ENCODE data around the gene CFL1.

The CFL1 gene

DNA sequence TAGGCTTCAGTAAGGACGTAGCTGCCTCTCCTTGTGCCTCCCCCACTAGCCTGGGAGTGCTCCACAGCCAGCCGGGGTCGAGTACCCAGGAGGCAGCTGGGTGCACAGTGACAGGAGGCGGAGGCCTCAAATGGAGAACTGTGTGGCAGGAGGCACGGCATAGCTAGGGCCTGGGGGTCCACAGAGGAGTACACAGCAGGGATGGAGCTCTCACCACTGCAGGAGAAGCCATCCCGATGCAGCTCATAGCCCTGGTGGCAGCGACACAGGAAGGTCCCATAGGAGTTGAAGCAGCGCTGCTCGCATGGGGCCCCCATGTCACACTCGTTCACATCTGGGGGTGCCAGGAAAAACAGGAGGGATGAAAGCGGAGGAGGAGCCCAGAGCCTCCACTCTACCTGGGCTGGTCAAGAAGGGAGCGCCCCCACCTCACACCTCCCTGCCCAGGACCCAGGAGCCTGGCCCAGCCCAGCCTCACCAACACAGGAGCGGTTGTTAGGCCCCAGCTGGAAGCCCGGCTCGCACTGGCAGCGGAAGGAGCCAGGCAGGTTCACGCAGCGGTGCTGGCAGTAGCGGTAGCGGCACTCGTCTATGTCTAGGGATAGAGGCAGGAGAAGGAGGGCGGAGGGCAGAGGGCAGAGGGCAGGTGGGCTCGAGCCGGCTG is 11.8 kb upstream of the CFL1 start:
- DNase-seq, result no peak

DNA sequence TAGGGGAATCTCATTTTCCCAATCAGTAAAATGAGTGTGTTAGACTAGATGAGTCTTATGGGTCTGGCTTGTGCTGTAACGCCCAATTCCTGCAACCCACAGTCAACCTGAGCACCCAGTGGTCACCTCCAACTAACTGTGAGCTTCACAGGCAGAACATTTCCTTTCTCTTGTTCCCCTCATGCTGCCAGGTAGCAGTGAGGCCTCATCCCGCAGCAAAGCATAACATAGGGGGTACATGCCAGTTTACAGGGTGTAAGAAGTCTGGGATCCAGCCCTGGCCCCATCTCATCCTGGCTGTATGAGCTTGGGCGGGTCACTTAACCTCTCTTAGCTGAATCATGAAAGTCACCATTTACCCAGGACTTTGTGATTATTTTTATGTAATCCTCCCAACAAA is 10.9 kb upstream of the CFL1 start:
- no peak for DNase-seq

DNA sequence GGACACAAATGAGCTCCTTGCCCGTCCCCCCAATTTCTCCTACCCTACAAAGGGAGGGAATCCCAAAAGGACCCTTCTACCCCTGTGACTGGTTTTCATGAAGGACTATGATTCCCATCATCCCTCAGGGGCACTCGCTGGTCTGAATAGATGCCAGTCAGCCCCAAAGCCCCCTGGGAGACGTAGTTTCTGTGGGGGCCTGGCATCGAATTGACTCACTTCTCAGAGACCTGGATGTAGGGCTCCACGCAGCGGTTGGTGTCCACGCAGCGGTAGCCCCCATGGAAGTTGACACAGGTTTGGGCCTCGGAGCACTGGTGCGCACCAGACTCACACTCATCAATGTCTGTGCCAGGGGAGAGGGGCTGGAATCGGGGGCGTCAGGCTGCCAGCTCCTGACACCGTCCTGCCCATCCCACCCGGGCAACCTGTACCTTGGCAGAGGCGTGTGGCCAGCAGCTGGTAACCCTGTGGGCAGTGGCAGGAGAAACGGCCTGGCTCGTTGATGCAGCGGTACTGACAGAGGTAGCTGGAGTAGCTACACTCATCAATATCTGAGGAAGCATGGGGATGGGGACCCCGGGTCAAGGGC is 10.2 kb upstream of the CFL1 start:
- DNase-seq, result peak; percentile 49

DNA sequence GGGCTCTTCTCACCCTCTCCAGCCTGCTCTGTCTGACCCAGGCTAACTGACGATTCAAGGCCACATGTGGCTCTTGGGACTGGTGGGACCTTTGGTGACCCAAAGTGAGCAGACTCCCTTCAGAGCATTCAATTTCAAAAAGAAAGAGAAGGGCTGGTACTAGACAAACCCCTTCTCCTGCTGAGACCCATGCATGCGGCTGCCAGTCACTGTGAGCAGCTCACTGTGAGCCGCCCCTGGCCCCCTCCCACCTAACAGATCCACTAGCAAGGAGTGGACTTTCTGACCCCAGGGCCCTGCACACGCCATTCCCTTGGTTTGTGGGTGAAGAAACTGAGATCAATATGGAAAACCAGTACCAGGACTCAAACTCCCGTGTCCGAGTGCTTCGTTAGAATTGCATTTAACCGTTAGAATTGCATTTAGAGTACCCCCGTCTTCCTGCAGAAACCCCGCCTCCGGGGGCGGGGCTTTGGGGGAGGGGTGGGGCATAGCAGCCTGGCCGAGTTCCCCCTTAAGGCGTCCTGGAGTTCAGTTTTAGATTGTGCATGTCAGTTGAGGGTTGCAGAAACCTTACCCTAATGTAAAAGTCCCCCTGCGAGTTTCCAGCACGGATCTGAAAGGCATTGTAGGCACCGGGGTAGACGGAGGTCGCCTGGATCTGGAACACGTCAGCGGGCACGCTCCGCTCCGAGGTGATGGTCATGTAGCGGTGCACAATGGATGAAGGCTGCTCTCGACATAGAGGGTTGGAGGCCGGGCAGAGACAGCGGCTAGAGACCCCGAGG is 9.5 kb upstream of the CFL1 start:
- no peak for DNase-seq

DNA sequence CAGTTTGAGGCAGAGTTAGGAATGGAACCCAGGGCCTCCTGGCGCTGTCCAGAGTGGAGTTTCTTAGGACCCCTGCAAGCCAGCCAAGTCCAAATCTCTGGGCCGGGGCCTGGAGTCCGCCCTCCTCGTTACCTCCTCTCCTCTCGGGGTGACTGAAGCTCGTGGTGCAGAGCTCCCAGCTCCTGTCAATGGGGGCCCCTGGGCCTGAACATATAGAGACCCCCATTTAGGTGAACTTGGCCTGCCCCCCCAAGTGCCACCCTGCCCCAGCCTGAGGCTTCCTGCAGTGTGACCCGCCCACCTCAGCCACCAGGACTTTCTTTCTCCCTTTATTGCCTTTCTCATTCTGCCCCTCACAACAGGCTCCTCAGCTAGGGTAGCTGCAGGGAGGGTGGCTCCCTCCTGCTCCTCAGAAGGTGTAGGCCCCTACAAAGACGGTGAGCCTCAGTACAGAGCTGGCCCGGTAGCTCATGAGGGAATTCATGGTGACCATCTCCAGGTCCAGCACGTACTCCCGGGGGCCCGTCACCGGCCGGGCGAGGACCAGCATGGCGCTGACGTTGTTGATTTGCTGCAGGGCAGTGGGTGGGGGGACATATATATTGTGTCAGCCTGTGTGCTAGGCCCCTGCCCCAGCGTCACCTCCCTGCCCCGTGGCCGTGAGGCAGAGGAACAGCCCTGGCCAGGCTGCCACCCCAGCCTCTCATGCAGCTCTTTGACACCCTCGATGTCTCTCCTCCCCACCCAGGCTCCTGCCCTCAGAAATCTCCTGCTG is 8.7 kb upstream of the CFL1 start:
- no peak for DNase-seq

DNA sequence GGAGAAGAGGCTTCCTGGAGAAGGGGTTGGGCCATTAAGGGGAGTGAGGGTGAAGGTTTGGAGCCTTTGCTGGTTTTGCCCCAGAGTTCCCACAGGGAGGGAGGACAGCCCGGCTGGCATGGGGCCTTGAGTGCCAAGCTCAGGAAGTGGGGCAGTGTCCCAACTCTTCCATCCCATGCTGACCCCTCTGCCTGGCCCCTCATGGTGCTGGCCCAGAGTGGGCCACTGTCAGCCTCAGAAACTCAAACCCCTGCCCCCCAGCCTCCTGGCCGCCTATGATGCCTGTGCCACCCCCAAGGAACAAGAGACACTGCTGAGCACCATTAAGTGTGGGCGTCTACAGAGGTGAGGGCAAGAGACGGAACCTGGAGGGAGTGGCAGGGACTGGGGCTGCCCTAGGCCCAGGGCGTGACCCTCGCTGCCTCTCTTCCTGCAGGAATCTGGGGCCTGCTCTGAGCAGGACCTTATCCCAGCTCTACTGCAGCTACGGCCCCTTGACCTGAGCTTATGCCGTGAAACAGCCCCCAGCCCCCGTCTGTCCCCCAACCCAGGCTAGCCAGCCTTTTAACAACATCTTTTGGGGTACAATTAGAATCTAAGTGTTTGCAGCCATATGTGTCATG is 7.7 kb upstream of the CFL1 start:
- DNase-seq, result no peak

DNA sequence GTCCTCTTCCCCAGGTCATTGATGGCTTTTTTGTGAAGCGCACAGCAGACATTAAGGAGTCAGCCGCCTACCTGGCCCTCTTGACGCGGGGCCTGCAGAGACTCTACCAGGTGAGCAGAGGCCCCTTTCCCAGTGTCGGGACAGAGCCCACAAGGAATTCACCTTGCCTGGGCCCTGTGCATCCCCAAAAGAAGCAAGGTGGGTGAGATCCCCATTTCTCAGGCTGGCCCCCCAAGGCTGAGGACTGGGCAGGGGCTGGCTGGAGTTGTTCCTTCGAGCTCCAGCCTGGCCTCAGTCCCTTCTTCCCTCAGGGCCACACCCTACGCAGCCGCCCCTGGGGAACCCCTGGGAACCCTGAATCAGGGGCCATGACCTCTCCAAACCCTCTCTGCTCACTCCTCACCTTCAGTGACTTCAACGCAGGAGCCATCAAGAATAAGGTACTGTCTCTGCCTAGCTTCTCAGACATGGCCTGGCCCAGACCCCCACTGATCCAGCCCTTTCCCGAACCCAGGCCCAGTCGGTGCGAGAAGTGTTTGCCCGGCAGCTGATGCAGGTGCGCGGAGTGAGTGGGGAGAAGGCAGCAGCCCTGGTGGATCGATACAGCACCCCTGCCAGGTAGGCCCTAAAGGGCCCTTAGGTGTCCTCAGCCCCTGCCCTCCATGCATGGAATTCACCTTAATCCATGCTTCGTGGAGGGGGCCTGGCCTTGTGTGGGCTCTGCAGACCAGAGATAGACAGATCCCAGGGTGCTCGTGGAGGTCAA is 6.9 kb upstream of the CFL1 start:
- DNase-seq, result no peak

DNA sequence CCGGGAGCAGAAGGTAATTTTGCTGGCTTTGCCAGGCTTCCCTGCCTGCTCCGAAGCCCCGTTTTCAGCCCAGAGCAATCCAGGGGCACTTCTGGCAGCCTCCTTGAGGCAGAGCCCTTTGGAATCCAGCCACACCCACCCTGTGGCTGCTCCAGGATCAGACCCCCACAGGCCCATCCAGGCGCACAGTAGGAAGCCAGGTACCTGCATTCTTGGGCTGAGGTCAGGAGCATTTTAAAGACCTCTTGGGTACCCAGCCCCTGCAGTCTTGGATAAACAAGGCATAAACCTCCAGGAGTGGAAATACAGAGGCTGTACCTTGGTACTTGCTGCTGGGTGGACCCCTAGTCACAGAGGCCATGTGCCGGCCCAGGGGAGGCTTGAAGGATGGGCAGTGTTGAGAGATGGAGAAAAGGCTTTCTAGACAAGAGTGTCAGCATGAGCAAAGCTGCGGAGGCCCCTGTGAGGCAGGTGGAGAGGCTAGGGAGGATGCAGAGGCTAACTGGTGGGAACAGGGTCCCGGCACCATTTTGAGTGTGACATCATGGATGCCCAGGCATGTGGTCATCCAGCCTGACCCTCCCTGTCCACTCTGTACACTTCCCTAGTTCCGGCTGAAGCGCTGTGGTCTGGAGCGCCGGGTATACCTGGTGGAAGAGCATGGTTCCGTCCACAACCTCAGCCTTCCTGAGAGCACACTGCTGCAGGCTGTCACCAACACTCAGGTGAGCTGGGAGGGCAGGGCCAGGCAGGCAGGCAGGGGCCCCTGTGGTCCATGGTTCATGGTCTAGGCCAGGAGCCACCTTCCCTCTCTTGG is 6.1 kb upstream of the CFL1 start:
- no peak for DNase-seq

DNA sequence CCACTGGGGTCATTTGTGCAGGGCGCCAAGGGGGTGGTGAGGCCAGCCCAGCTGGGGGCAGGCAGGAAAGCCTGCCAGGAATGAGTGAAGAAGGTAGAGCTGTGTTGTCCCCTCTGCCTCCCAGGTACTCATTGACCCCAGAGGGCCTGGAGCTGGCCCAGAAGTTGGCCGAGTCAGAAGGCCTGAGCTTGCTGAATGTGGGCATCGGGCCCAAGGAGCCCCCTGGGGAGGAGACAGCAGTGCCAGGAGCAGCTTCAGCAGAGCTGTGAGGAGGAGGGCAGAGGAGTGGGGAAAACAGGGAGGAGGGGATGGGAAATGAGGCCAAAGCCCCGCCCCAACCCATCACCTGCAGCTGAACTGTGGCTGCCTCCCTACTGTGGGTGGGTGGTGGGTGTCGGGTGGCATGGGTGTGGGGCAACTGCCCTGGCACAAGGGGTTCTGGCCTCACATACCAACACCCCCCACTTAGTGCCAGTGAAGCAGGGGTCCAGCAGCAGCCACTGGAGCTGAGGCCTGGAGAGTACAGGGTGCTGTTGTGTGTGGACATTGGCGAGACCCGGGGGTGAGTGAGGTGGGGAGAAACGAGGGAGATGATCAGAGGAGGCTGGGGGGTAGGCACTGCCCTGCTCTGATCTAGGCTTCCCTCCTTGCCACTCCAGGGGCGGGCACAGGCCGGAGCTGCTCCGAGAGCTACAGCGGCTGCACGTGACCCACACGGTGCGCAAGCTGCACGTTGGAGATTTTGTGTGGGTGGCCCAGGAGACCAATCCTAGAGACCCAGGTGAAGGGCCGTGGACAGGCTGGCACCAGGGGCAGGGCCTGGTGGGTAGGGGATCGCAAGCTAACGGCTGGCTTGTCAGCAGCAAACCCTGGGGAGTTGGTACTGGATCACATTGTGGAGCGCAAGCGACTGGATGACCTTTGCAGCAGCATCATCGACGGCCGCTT is 5.2 kb upstream of the CFL1 start:
- DNase-seq, result no peak

DNA sequence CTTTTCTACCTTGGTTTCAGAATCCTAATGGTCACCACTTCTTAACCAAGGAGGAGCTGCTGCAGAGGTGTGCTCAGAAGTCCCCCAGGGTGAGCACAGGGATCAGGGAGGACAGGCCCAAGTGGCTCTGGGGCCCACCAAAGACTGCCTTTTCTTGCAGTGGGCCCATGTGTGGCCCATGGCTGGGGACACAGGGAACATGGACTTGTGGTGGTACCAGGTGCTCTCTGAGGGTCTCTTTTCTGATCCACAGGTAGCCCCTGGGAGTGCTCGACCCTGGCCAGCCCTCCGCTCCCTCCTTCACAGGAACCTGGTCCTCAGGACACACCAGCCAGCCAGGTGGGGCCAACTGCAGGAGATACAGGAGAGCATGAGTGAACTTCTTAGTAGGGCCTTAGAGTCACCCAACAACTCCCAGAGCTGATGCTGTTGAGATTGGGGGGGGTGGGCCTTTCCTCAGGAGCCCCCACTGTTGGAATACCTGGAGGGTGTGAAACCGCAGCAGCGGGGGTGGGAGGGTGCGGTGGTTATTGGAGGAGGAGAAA is 4.3 kb upstream of the CFL1 start:
- no peak for DNase-seq

DNA sequence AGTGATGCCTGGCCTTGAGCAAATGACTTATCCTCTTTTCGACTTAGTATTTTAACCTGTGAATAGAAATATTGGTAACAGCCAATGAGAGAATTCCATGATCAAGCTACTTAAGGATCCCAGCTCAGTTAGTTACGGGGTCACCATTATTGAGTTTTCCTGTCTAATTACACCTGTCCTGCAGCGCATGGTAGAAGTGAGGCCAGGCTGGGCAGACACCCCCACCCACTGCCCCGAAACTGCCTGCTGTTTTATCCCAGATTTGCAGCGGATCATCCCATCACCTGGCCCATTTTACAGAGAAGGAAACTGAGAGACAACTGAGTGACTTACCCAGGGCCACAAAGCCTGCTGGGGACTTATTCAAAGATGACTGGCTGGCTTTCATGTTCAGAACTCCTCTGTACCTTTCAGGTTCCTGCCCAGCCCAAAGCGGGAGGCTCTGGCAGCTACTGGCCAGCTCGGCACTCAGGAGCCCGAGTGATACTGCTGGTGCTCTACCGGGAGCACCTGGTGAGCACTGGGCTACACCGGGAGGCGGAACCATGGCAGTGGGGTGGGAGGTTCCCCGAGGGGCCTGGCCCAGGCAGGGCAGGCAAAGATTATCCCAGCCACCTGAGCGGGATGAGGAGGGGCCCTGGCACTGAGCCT is 3.7 kb upstream of the CFL1 start:
- DNase-seq, result no peak

DNA sequence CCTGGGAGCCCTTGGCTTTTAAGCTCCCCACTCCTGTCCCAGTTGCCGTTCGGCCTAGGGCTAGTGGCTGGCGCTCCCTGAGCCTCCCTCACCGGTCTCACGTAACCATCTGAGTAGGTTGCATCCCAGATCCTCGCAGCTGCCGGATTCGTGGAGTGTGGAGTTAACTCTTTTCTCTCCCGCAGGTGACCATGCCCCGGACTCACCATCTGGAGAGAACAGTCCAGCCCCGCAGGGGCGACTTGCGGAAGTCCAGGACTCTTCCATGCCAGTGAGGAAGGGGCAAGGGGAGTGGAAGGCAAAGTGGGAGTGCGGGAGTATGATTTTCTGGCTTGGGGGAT is 3.2 kb upstream of the CFL1 start:
- DNase-seq, result no peak

DNA sequence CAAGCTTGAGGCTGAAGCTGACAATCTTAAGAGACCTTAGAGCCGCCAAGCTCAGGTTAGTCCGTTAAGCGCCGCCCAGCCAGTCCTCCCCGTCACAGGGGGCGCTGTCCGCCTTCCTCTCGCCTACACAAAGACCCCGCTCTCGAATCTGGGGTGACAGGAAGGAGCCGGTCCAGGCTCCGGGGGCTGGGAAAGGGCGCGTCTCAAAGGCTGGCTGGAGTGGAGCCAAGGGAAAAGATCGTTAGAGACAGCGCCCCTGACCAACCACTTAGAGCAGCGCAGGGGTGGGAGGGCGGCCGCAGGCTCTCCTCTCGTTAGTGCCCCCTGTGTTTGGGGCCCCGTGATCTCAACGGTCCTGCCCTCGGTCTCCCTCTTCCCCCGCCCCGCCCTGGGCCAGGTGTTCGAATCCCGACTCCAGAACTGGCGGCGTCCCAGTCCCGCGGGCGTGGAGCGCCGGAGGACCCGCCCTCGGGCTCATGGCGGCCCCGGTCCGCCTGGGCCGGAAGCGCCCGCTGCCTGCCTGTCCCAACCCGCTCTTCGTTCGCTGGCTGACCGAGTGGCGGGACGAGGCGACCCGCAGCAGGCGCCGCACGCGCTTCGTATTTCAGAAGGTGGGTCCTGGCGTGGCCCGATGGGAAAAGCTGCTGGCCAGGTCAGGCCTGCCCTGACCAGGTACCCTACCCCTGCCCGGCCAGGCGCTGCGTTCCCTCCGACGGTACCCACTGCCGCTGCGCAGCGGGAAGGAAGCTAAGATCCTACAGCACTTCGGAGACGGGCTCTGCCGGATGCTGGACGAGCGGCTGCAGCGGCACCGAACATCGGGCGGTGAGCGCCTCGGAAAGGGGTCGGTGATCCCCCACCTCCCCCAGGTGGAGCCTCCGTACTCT is 2.5 kb upstream of the CFL1 start, which contains the start of gene MUS81:
Gene MUS81 (plus strand): TSS at position 156 of the 887 bp plus-strand sequence. CDS start 321 bp downstream, at position 477.
- peak; percentile 96 for DNase-seq

DNA sequence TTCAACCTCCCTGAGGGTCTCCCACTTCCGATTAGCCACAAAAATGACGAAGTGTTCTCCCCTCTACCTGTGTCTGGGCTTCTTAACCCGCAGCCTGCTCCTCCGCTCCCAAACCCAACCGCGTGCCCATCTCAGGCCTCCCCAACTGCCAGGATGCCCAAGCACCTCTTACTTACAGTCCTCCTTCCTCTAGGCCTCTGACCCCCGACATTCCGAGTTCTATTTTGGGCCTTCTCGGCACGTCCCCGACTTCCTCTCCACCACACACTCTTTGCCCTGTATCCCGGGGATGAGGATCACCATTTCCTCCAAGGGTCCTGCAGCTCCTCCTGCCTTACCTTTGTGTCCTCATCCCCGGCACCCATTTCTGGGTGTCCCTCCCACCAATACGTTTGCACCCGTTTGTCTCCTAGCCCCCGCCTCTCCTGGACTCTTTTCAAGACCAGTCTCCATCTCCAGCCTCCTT is 1.9 kb upstream of the CFL1 start:
- DNase-seq, result no peak

DNA sequence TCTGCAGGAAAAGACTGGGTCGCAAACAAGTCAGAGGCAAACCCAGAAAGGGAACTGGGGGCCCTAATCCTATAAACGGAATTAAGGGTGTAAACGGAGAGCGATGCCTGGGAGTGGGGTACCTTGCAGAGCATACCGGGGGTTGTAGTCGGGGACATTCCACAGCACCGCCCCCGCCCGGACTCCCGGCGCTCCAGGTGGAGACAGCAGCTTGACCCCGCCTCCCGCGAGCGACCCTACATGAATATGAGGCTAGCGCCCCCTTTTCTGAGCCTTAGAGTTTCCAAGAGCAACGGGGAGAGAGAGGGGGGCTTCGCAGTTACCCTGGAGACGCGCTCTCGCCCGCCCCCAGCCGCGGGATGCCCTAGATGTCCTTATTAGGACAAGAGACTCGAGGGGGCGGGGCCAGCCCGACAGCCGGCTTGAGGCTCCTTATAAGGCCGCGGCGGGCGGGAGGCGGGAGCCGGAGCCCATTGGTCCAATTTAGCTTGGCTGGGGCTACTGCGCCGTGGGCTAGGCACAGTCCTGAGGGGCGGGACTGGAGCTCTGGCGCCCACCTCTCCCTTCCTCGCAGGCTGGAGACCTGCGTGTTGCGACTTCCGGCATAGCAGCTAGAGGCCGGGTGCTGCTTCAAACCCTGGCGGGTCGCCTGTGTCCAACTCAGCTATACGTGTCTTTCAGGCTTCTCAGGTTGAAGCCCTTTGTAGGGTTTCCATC is 1.3 kb upstream of the CFL1 start:
- DNase-seq, result peak; percentile 98

DNA sequence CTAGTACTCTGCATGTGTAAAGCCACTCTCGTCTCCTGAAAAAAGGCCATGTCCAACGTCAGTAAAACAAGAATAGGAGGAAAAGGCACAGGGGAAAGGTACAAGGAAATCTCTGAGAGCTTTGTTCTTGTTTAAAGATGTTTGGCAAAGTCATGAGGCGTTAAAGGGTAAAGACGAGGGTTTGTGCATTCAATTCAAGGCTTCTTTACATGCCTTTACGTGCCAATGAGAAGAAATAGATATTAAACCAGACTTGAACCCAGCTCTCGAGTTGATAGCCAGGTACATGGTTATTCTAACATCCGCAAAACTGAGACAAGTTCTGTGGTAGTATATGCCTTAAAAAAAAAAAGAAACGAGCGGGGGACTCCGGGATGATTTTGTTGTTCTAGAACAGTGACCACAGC is 704 bp upstream of the CFL1 start:
- DNase-seq, result no peak

DNA sequence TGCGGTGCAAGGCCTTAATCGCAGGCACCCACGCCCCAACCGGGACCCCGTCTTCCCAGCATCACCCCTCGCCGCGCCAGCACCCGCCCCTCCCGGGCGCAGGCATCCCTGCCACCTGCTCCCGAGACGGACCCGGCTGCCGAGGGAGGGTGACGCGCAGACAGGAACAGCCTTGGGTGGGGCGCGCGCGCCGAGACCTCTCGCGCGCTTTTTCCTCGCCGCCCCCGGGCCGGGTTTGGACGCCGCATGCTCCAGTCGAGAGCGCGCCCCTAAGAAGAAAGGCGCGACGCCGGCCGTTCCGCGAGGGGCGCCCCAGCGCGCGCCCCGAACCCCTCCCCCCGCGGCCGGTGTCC is 504 bp downstream of the CFL1 start:
- peak; percentile 61 for DNase-seq

All from CD4-positive, alpha-beta T cell treated with Interleukin-21 for 1 hour (primary cell).